Stimulated activated CD4-positive, alpha-beta T cell treated with anti-CD3 and anti-CD28 coated beads, Interleukin-4, amount 100 ng/mL, for 1 hour (primary cell): ENCODE data around the gene POLD1.
"Not testable (repeated sequence)": the region's sequence is repeated elsewhere in the genome, so short reads cannot be mapped to it uniquely, and the experiment has no call there.

Source experiments
- DNase-seq: peaks from one replicate; pipeline ENCODE4 v3.0.0-alpha.2; 2020

Gene POLD1

GRCh38 chr19:50368649-50369570 is 15.2 kb upstream of the POLD1 start:
- DNase-seq: peak; percentile 76

DNA sequence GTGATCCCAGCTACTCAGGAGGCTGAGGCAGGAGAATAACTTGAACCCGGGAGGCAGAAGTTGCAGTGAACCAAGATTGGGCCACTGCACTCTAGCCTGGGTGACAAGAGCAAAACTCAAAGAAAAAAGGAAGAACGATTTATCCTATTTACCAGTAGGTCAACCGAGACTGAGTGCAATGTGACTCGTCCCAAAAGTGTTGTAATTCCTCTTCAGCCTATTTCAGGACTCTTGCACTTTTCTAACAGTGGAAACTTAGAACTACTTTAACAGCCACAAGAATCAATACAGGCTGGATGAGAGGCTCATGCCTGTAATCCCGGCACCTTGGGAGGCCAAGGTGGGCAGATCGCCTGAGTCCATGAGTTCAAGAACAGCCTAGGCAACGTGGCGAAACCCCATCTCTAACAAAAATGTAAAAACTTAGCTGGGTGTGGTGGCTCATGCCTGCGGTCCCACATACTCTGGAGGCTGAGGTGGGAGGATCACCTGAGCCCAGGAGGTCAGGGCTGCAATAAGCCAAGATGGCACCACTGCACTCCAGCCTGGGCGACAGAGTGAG is 12.2 kb upstream of the POLD1 start:
- DNase-seq: no peak

- peak; percentile 92 for DNase-seq
These were observed 7.7 kb upstream of the POLD1 start, which contains the start of gene NR1H2 for GRCh38 chr19:50376166-50377050. Gene NR1H2 (plus strand): TSS chr19:50376457. CDS start chr19:50377606, 1,149 bp downstream.

GRCh38 chr19:50377051-50377461 is 7.1 kb upstream of the POLD1 start:
- peak; percentile 62 for DNase-seq

DNA sequence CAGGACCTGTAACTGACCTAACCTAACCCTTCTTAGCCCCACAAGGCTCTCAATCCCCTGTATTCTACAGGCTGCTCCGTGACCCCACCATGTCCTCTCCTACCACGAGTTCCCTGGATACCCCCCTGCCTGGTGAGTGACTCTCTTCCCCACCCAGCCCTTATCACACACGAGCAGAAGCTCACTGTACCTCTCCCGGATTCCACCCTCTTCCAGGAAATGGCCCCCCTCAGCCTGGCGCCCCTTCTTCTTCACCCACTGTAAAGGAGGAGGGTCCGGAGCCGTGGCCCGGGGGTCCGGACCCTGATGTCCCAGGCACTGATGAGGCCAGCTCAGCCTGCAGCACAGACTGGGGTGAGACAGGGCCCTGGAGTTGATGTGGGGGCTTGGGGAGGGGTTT is 6.6 kb upstream of the POLD1 start:
- no peak for DNase-seq

DNA sequence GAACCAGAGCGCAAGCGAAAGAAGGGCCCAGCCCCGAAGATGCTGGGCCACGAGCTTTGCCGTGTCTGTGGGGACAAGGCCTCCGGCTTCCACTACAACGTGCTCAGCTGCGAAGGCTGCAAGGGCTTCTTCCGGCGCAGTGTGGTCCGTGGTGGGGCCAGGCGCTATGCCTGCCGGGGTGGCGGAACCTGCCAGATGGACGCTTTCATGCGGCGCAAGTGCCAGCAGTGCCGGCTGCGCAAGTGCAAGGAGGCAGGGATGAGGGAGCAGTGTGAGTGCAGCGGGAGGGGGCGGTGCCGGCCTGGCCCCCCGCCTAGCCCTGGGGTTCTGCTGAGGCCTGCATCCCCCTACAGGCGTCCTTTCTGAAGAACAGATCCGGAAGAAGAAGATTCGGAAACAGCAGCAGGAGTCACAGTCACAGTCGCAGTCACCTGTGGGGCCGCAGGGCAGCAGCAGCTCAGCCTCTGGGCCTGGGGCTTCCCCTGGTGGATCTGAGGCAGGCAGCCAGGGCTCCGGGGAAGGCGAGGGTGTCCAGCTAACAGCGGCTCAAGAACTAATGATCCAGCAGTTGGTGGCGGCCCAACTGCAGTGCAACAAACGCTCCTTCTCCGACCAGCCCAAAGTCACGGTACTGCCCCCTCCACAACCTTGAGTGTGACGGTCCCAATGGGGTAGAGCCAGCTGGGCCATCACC is 5.8 kb upstream of the POLD1 start:
- DNase-seq: no peak

DNA sequence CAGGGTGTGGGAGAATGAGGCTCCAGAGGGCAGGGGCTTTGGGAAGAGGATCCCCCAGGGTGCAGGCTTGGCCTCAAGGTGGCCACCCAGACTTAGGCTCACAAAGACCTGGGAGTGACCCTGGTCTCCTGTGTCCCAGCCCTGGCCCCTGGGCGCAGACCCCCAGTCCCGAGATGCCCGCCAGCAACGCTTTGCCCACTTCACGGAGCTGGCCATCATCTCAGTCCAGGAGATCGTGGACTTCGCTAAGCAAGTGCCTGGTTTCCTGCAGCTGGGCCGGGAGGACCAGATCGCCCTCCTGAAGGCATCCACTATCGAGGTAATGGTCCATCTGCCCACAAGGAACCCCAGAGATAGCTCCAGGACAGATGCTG is 5.3 kb upstream of the POLD1 start:
- DNase-seq: no peak

- DNase-seq: no peak
These were observed 4.5 kb upstream of the POLD1 start for GRCh38 chr19:50379602-50380001.

DNA sequence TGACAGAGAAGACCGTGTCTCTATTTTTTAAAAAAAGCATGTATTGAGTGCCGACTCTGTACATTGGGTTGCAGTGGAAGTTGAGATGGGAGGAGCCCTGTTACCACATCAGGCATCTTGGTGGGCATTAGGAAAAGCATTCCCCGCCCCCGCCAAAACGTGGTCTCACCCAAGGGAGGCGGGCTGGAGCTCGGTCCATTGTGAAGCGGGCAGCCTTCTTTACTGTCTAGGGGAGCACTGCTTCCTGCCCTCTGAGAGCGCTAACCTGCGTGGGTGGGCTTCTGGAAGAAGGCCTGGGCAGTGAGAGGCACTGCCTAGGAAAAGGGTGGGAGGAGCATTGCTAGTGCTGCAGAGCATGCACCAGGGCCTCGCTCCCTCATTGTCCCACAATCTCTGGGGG is 4.0 kb upstream of the POLD1 start:
- no peak for DNase-seq

- no peak for DNase-seq
These were observed 3.4 kb upstream of the POLD1 start for GRCh38 chr19:50380751-50381151.

DNA sequence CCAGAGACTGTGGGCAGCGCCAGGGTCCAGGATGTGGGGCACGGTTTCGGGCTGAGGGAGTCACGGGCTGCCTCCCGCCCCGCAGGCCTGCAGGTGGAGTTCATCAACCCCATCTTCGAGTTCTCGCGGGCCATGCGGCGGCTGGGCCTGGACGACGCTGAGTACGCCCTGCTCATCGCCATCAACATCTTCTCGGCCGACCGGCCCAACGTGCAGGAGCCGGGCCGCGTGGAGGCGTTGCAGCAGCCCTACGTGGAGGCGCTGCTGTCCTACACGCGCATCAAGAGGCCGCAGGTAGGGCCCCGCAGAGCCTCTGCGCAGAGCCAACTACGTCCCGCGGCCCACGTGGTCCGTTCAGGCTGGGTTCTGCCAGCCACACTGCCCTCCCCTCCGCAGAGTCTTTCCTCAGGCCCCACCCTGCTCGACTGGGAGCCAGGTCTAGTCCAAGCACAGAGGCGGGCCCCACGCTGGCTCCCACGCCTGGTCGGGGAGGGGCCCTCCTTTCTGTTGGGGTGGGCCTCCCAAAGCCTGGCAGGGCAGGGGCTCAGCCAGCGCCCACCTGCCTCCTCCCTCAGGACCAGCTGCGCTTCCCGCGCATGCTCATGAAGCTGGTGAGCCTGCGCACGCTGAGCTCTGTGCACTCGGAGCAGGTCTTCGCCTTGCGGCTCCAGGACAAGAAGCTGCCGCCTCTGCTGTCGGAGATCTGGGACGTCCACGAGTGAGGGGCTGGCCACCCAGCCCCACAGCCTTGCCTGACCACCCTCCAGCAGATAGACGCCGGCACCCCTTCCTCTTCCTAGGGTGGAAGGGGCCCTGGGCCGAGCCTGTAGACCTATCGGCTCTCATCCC is 2.0 kb upstream of the POLD1 start:
- DNase-seq: no peak

- DNase-seq: no peak
These were observed 921 bp upstream of the POLD1 start for GRCh38 chr19:50383001-50383851.

- no peak for DNase-seq
These were observed 763 bp downstream of the POLD1 start for GRCh38 chr19:50384685-50385535.

GRCh38 chr19:50387176-50387867 is 3.2 kb downstream of the POLD1 start:
- no peak for DNase-seq

- DNase-seq: no peak
These were observed 3.7 kb downstream of the POLD1 start for GRCh38 chr19:50387868-50388245.

DNA sequence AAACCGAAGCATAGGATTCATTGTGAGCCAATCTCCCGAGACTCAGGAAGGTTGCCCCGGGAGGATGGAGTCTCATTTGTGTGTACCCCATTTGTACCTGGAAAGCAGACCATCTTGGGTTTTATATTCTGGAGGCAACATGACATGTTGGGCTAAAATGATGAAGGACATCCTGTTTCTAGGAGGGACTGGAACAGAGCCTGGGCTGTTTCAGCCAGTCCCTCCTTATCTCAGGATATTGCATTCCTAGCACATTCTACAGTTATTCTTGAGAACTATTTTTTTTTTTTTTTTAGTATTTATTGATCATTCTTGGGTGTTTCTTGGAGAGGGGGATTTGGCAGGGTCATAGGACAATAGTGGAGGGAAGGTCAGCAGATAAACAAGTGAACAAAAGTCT is 6.1 kb downstream of the POLD1 start:
- DNase-seq: not testable (repeated sequence)

DNA sequence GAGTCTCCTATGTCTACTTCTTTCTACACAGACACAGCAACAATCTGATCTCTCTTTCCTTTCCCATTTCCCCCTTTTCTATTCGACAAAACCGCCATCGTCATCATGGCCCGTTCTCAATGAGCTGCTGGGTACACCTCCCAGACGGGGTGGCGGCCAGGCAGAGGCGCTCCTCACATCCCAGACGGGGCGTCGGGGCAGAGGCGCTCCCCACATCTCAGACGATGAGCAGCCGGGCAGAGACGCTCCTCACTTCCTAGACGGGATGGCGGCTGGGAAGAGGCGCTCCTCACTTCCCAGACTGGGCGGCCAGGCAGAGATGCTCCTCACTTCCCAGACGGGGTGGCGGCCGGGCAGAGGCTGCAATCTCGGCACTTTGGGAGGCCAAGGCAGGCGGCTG is 6.8 kb downstream of the POLD1 start:
- DNase-seq: not testable (repeated sequence)

DNA sequence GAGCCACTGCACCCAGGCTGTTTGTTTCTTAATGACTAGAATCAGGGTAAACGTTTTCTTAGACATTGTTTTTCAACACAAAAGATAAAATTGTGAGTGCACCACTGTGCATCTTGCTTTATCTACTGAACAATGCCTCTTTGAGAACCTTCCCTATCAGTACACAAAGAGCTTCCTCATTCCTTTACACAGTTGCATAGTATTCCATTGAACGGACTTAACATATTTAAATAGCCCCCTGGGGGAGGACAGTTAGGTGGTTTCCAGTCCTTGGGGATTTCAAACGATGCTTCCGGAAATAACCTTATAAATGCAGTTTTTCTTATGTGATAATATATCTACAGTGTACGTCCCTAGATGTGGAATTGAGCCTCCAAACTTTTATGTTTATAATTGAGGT is 8.6 kb downstream of the POLD1 start:
- no peak for DNase-seq

- DNase-seq: no peak
These were observed 9.4 kb downstream of the POLD1 start for GRCh38 chr19:50393589-50393988.
